OCI-LY3 (cell line): Measurements from ENCODE around the gene ZER1.
"Not testable (repeated sequence)": the region's sequence is repeated elsewhere in the genome, so short reads cannot be mapped to it uniquely, and the experiment has no call there.

ENCODE experiments used
- H2AFZ ChIP-seq: fragments of 200-600, 300-600 bp; shearing (Covaris generic); 2 replicates; pipeline ENCODE4 v1.6.0; 2014; ENCODE audit warnings: antibody characterized with exemption, low read depth, low read length
- H3K27ac ChIP-seq: fragments of 200-600, 300-600 bp; sonication (generic); 2 replicates; pipeline ENCODE4 v1.5.1; 2014; ENCODE audit warnings: mild to moderate bottlenecking, low read length, moderate library complexity, mixed read lengths
- H3K27me3 ChIP-seq: fragments of 200-600, 300-600 bp; sonication (generic); 2 replicates; pipeline ENCODE4 v1.6.1; 2014; ENCODE audit warnings: low read depth, low read length, mixed read lengths
- H3K36me3 ChIP-seq: fragments of 200-600, 300-600 bp; sonication (generic); replicated peaks from 2 replicates; pipeline ENCODE3; 2014; ENCODE audit warnings: low read depth, low read length, mixed read lengths
- H3K4me1 ChIP-seq: fragments of 300-600, 200-600 bp; sonication (generic); 2 replicates; pipeline ENCODE4 v1.6.1; 2014; ENCODE audit warnings: low read length, mixed read lengths
- H3K4me2 ChIP-seq: fragments of 200-600, 300-600 bp; sonication (generic); 2 replicates; pipeline ENCODE4 v1.6.1; 2014; ENCODE audit warnings: low read length, mixed read lengths
- H3K4me3 ChIP-seq: fragments of 300-600, 200-600 bp; sonication (generic); 2 replicates; pipeline ENCODE4 v1.5.1; 2014; ENCODE audit warnings: antibody characterized with exemption, mild to moderate bottlenecking, low read length, moderate library complexity
- H3K79me2 ChIP-seq: fragments of 300-600, 200-600 bp; shearing (Covaris generic); 2 replicates; pipeline ENCODE4 v1.6.1; 2014; ENCODE audit warnings: mild to moderate bottlenecking, low read length, mixed read lengths
- H3K9ac ChIP-seq: fragments of 300-600, 200-600 bp; shearing (Covaris generic); 2 replicates; pipeline ENCODE4 v1.6.0; 2014; ENCODE audit warnings: mild to moderate bottlenecking, low read length, moderate library complexity
- H3K9me3 ChIP-seq: fragments of 200-600, 300-600 bp; shearing (Covaris generic); 2 replicates; pipeline ENCODE4 v1.6.1; 2014; ENCODE audit warnings: low read length, mixed read lengths; ENCODE audit not compliant: insufficient read depth
- H4K20me1 ChIP-seq: fragments of 200-600, 300-600 bp; sonication (generic); 2 replicates; pipeline ENCODE4 v1.6.1; 2016; ENCODE audit warnings: low read length, mixed read lengths; ENCODE audit not compliant: insufficient read depth
- EZH2phosphoT487 ChIP-seq: fragments of 200-600 bp; shearing (Covaris generic); IDR thresholded peaks from 2 replicates; pipeline ENCODE4 v1.6.1; 2018; ENCODE audit warnings: antibody characterized with exemption, mixed run types, low read depth
- TF ChIP-seq, protein P1 (sequence below): fragments of 200-600, 300-600 bp; sonication (generic); IDR thresholded peaks from 2 replicates; pipeline ENCODE4 v1.5.1; 2014; ENCODE audit warnings: antibody characterized with exemption, low read length, low read depth

The ZER1 gene

DNA sequence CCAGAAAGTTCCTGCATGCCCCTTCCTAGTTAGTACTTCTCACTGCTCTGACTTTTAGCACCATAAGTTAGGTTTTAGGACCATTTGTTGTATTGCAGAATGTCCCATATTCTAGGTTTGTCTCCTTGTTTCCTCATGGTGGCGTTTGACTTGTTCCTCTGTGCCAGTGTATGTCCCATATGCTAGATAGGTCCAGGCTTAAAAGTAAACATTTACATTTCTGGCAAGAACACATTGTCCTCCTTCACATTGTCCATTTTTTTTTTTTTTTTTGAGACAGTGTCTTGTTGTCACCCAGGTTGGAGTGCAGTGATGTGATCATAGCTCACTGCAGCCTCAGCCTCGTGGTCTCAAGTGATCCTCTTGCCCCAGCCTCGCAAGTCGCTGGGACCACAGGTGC lies 30.8 kb upstream of the ZER1 start:
- no peaks in the 10 kb centered on the region for H3K9me3 ChIP-seq
- no peak overlapping the region for H3K27ac ChIP-seq
- TF ChIP-seq, protein P1, sequence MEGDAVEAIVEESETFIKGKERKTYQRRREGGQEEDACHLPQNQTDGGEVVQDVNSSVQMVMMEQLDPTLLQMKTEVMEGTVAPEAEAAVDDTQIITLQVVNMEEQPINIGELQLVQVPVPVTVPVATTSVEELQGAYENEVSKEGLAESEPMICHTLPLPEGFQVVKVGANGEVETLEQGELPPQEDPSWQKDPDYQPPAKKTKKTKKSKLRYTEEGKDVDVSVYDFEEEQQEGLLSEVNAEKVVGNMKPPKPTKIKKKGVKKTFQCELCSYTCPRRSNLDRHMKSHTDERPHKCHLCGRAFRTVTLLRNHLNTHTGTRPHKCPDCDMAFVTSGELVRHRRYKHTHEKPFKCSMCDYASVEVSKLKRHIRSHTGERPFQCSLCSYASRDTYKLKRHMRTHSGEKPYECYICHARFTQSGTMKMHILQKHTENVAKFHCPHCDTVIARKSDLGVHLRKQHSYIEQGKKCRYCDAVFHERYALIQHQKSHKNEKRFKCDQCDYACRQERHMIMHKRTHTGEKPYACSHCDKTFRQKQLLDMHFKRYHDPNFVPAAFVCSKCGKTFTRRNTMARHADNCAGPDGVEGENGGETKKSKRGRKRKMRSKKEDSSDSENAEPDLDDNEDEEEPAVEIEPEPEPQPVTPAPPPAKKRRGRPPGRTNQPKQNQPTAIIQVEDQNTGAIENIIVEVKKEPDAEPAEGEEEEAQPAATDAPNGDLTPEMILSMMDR = no peak
- no peak for TF ChIP-seq EZH2phosphoT487

DNA sequence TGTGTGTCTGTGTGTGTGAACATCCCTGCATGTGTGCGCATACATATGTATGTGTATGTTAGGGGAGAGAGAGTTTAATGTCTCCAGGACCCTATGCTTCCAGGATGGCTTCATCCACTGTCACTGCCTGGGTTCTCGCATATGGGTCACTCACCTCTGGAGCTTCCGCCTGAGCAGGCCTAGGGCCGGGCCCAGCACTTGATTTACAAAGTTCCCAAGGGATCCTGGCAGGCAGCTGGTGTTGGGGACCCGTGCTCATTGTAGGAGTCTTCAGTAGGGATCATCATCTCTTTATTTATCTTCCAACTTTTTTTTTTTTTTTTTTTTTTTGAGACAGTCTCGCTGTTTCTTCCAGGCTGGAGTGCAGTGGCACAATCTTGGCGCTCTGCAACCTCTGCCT lies 28.3 kb upstream of the ZER1 start:
- H3K27ac ChIP-seq = no peak overlapping the region
- H4K20me1 ChIP-seq = no peaks in the 10 kb centered on the region
- peaks cover 12% of the 10 kb centered on the region for H3K36me3 ChIP-seq
- H3K4me1 ChIP-seq = no peaks in the 10 kb centered on the region
- H3K4me2 ChIP-seq = no peak overlapping the region
- no peaks in the 10 kb centered on the region for H3K9me3 ChIP-seq
- TF ChIP-seq, protein P1 = no peak
- TF ChIP-seq EZH2phosphoT487 = no peak
- no peaks in the 10 kb centered on the region for H3K27me3 ChIP-seq
- H3K4me3 ChIP-seq = no peak overlapping the region
- H3K79me2 ChIP-seq = no peaks in the 10 kb centered on the region
- no peak overlapping the region for H2AFZ ChIP-seq
- H3K9ac ChIP-seq = no peak overlapping the region

More for the DNA sequence above, 30.8 kb upstream of the ZER1 start:
- no peak overlapping the region for H3K9ac ChIP-seq
- H4K20me1 ChIP-seq = no peaks in the 10 kb centered on the region
- no peak overlapping the region for H3K4me2 ChIP-seq
- H3K36me3 ChIP-seq = peaks cover 20% of the 10 kb centered on the region
- H3K4me3 ChIP-seq = no peak overlapping the region
- H2AFZ ChIP-seq = no peak overlapping the region
- H3K4me1 ChIP-seq = no peaks in the 10 kb centered on the region
- H3K79me2 ChIP-seq = no peaks in the 10 kb centered on the region
- H3K27me3 ChIP-seq = no peaks in the 10 kb centered on the region

DNA sequence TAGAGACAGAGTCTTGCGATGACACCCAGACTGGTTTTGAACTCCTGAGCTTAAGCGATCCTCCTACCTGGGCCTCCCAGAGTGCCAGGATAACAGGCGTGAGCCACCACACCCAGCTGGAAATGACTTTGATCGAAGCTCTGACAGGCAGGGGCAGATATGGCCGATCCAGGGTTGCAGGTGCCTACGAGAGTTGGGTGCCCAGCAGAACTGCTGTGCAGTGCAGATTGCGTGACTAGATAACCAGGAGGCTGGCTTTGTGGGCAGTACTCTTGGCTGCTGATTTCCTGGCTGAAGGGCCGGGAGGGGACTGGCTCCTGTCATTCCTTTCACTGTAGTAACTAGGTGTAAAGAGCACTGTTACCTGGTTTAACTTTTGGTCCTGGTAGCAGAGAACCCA lies 27.2 kb upstream of the ZER1 start:
- Histone ChIP-seq H3K27me3 (no peaks in the 10 kb centered on the region), H3K9ac (no peak overlapping the region), H4K20me1 (no peaks in the 10 kb centered on the region), H3K4me2 (no peak overlapping the region), H3K36me3 (peaks cover 13% of the 10 kb centered on the region), H3K4me1 (no peaks in the 10 kb centered on the region), H3K79me2 (no peaks in the 10 kb centered on the region), H3K27ac (no peak overlapping the region), H2AFZ (no peak overlapping the region), H3K4me3 (no peak overlapping the region), H3K9me3 (no peaks in the 10 kb centered on the region)
- TF ChIP-seq EZH2phosphoT487 = no peak
- TF ChIP-seq, protein P1 = no peak

DNA sequence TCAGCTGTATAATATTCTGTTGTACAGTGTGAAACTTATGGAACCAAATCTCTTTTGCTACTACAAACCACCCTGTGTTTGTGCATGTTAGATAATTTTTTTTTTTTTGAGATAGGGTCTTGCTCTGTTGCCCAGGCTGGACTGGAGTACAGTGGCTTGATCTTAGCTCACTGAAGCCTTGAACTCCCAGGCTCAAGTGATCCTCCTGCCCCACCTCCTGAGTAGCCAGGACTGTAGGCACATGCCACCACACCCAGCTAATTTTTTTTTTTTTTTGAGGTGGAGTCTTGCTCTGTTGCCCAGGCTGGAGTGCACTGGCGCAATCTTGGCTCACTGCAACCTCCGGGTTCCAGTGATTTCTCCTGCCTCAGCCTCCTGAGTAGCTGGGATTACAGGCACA lies 23.2 kb upstream of the ZER1 start:
- H3K4me1 ChIP-seq, H3K4me3 ChIP-seq, H3K9me3 ChIP-seq, H3K79me2 ChIP-seq, H3K4me2 ChIP-seq, H2AFZ ChIP-seq, H3K27ac ChIP-seq, H4K20me1 ChIP-seq, H3K27me3 ChIP-seq, H3K9ac ChIP-seq: not testable (repeated sequence)
- H3K36me3 ChIP-seq = peaks cover 19% of the 10 kb centered on the region
